A204.1 (cell line): ENCODE data around the gene CKMT2.

Experiments used
- FAIRE-seq: peaks from 2 replicates; lab custom pipeline; 2012; peaks lifted over from hg19 to GRCh38; lab: Jason Lieb, UNC

CKMT2 gene

GRCh38 chr5:81233080-81233634, at the start of gene CKMT2:
Gene CKMT2, plus strand, starts transcription at chr5:81233322. Its CDS starts 17,811 bp downstream, at chr5:81251133.
- no peak for FAIRE-seq

- no peak for FAIRE-seq
Observed at GRCh38 chr5:81183811-81184748, 49.0 kb upstream of the CKMT2 start.

- no peak for FAIRE-seq
Observed at GRCh38 chr5:81184749-81185110, 48.4 kb upstream of the CKMT2 start.

GRCh38 chr5:81187885-81188284, 45.2 kb upstream of the CKMT2 start:
- no peak for FAIRE-seq

- no peak for FAIRE-seq
Observed at GRCh38 chr5:81188962-81189361, 44.2 kb upstream of the CKMT2 start.

- FAIRE-seq = no peak
Observed at GRCh38 chr5:81189875-81190498, 43.1 kb upstream of the CKMT2 start.

- FAIRE-seq = no peak
Observed at GRCh38 chr5:81191726-81192372, 41.3 kb upstream of the CKMT2 start.

GRCh38 chr5:81192373-81192750, 40.8 kb upstream of the CKMT2 start:
- no peak for FAIRE-seq

- peak; percentile 80 for FAIRE-seq
Observed at GRCh38 chr5:81194633-81195334, 38.3 kb upstream of the CKMT2 start.

GRCh38 chr5:81195335-81195929, 37.7 kb upstream of the CKMT2 start:
- no peak for FAIRE-seq

GRCh38 chr5:81202655-81203054, 30.5 kb upstream of the CKMT2 start:
- no peak for FAIRE-seq

- no peak for FAIRE-seq
Observed at GRCh38 chr5:81203729-81204128, 29.4 kb upstream of the CKMT2 start.

GRCh38 chr5:81204205-81204604, 28.9 kb upstream of the CKMT2 start:
- no peak for FAIRE-seq

GRCh38 chr5:81205058-81205457, 28.1 kb upstream of the CKMT2 start:
- no peak for FAIRE-seq

GRCh38 chr5:81207009-81207408, 26.1 kb upstream of the CKMT2 start:
- no peak for FAIRE-seq

- FAIRE-seq = no peak
Observed at GRCh38 chr5:81208904-81209303, 24.2 kb upstream of the CKMT2 start.

GRCh38 chr5:81209386-81209785, 23.7 kb upstream of the CKMT2 start:
- no peak for FAIRE-seq

- FAIRE-seq = no peak
Observed at GRCh38 chr5:81209869-81210493, 23.1 kb upstream of the CKMT2 start.

- no peak for FAIRE-seq
Observed at GRCh38 chr5:81212211-81212751, 20.8 kb upstream of the CKMT2 start.

- FAIRE-seq = no peak
Observed at GRCh38 chr5:81213070-81213469, 20.1 kb upstream of the CKMT2 start.

- no peak for FAIRE-seq
Observed at GRCh38 chr5:81214848-81215247, 18.3 kb upstream of the CKMT2 start.
